ENCODE results near the gene FBXL17. TPM values are rescaled to one million over a fixed set of nuclear protein-coding genes. Genes with fewer than 3 reads are reported as not detected.

FBXL17 gene
- total and polyA plus RNA-seq, 2 of the 4 experiments (the other 2 are of a cell fraction), result 3.9 to 8.1 TPM

GRCh38 chr5:107997338-107997980 is 384.4 kb downstream of the FBXL17 start:
- POLR2A ChIA-PET (ENCODE audit: unreplicated experiment), result no interaction called here
- BruUV-seq (replicated peaks), result no TSS peak

More at GRCh38 chr5:107997338-107997980, 384.4 kb downstream of the FBXL17 start:
- H3K4me2 ChIP-seq (ENCODE audit: low read depth, low read length), result peak overlapping the region; percentile 57; the same call in 1 of the 2 replicates
- no peak overlapping the region for H2BK5ac ChIP-seq (ENCODE audit: low read depth, low read length, poor library complexity, severe bottlenecking)
- in situ Hi-C loops (cut with MboI; ENCODE audit: low sequenced_read_pairs), result no loop called here
- no peak overlapping the region for H2AK5ac ChIP-seq (ENCODE audit: low read depth, low read length)
- dilution Hi-C loops (cut with HindIII; ENCODE audit: low sequenced_read_pairs, unreplicated experiment), result no loop called here
- H3K4me1 ChIP-seq (ENCODE audit: control insufficient read depth, insufficient read depth, low read length), result peaks cover 4% of the 10 kb centered on the region
- no peak overlapping the region for H2AK9ac ChIP-seq (replicated peaks; ENCODE audit: low read depth, low read length, poor library complexity)
- no peak overlapping the region for H3K27ac ChIP-seq (ENCODE audit: insufficient read depth, low read length)
- H3K56ac ChIP-seq (ENCODE audit: extremely low read depth, insufficient read depth, low read length), result no peak overlapping the region
- no peaks in the 10 kb centered on the region for H3K9me3 ChIP-seq (ENCODE audit: control insufficient read depth, insufficient read depth, low read length)
- no peak overlapping the region for H4K91ac ChIP-seq (ENCODE audit: insufficient read depth, low read depth, low read length)
- H3K27me3 ChIP-seq (ENCODE audit: control insufficient read depth, insufficient read depth, low read length), result no peaks in the 10 kb centered on the region
- ATAC-seq (ENCODE audit: low read depth), result peak; percentile 40
- H2BK20ac ChIP-seq (ENCODE audit: low read depth, low read length), result no peak overlapping the region; the same call in 1 of the 2 replicates
- H2AFZ ChIP-seq (replicated peaks; ENCODE audit: low read length, poor library complexity), result no peak overlapping the region
- no peak overlapping the region for H4K5ac ChIP-seq (ENCODE audit: low read depth, low read length)
- H2BK15ac ChIP-seq (ENCODE audit: low read depth, low read length), result no peak overlapping the region
- TF ChIP-seq POLR2A (IDR thresholded peaks at IDR 0.05; ENCODE audit: low read depth, low read length) (no peak), MAFK (IDR thresholded peaks at IDR 0.05; ENCODE audit: low read depth, low read length) (no peak), NFE2L2 (IDR thresholded peaks at IDR 0.05; ENCODE audit: low read depth, low read length) (no peak), MAZ (IDR thresholded peaks at IDR 0.05; ENCODE audit: borderline replicate concordance, low read depth, low read length) (no peak), FOS (IDR thresholded peaks at IDR 0.05; ENCODE audit: low read depth, low read length) (no peak)
- H3K23ac ChIP-seq (ENCODE audit: low read depth, low read length), result no peak overlapping the region; the same call in 1 of the 2 replicates
- no CpG with 5 or more reads among the region's 4 CpGs for WGBS, 2 experiments (ENCODE audit: extremely low coverage in 2 of 2, insufficient read length in 1 of 2)
- no peak overlapping the region for H3K9ac ChIP-seq (ENCODE audit: low read depth, low read length)
- intact Hi-C loops (cut with micrococcal nuclease), result no loop called here
- no peaks in the 10 kb centered on the region for H3K79me1 ChIP-seq (ENCODE audit: low read depth in 1 of 2, low read length in 2 of 2)
- no peaks in the 10 kb centered on the region for H4K20me1 ChIP-seq (ENCODE audit: insufficient read depth, low read length)
- H4K8ac ChIP-seq (ENCODE audit: low read depth in 2 of 2, low read length in 2 of 2), result no peak overlapping the region
- no peak overlapping the region; the same call in 1 of the 2 replicates for H3K14ac ChIP-seq (replicated peaks; ENCODE audit: low read depth, low read length)
- CTCF ChIA-PET, result interaction anchor here (0.6 kb wide), 1 partner anchor 928 kb away, joined by 4 read pairs; no protein-coding TSS in a partner anchor
- H3K4me3 ChIP-seq (ENCODE audit: insufficient read depth, low read depth, low read length), result no peak overlapping the region
- no peaks in the 10 kb centered on the region for H3K9me1 ChIP-seq (ENCODE audit: insufficient read depth, low read length)
- no peak overlapping the region; the same call in 1 of the 2 replicates for H3K18ac ChIP-seq (ENCODE audit: low read depth, low read length)
- no peak overlapping the region for H2BK120ac ChIP-seq (ENCODE audit: low read depth, low read length)
- peak; percentile 59 for DNase-seq
- no peaks in the 10 kb centered on the region for H3K36me3 ChIP-seq (ENCODE audit: control insufficient read depth, insufficient read depth, low read length)
- no peak overlapping the region for H3K4ac ChIP-seq (ENCODE audit: low read depth, low read length)

Measured in IMR-90 (cell line).